Measurements from ENCODE around the gene DNM3. TPM values are rescaled to one million over a fixed set of nuclear protein-coding genes. Genes with fewer than 3 reads are reported as not detected.
A peak's percentile ranks its signal among the peaks of the same experiment; 100 is the strongest.

DNM3 gene
- total RNA-seq, 4 donors from 2014 or later, result 2.7 to 3.3 TPM; not detected in 2

DNA sequence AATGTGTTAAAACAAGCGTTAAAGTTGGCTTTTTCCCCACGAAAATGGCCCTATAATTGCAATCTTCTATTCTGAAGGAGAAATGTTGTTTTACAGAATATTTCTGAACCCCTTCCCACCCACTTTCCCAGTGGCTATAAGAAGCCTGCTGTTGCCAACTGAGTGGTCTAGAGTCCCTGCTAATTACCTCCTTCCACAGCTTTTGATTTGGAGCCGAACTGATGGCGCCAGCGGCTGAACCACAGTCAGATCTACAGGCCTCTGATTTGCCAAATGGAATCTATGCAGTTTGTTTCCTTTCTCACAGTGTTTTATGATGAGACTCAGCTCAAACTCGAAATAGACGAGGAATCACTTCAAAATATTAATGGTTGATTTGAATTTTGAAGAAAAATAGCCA lies 503.1 kb downstream of the DNM3 start:
- H3K36me3 ChIP-seq, result no peaks in the 10 kb centered on the region
- in situ Hi-C loops (cut with MboI; ENCODE audit: low pct_ligation_motif_present in 1 of 4, low pct_unique_long_range_greater_than_20kb in 1 of 4, low sequenced_read_pairs in 3 of 4), result no loop called here
- peak overlapping the region; percentile 54 to 72 (median 60) for H3K27ac ChIP-seq
- DNase-seq, result no peak
- intact Hi-C loops (cut with DNase I; ENCODE audit: low total_unique reads), result no loop called here
- H3K4me1 ChIP-seq, result peaks cover 0 to 21% (median 3%) of the 10 kb centered on the region in 4 donors
- peaks cover 0 to 4% of the 10 kb centered on the region in 2 donors for H3K9me3 ChIP-seq
- no peak overlapping the region for H3K4me3 ChIP-seq
- 83 to 93% methylated on average over 7 of the region's 7 CpGs for WGBS, 2 donors (ENCODE audit: low coverage in 1 of 2)
- H3K27me3 ChIP-seq, result no peaks in the 10 kb centered on the region
- TF ChIP-seq POLR2A (IDR thresholded peaks at IDR 0.05) (no peak), POLR2AphosphoS5 (IDR thresholded peaks at IDR 0.05) (no peak), EP300 (IDR thresholded peaks at IDR 0.05; ENCODE audit: low read depth) (no peak)
- TF ChIP-seq, protein P1, sequence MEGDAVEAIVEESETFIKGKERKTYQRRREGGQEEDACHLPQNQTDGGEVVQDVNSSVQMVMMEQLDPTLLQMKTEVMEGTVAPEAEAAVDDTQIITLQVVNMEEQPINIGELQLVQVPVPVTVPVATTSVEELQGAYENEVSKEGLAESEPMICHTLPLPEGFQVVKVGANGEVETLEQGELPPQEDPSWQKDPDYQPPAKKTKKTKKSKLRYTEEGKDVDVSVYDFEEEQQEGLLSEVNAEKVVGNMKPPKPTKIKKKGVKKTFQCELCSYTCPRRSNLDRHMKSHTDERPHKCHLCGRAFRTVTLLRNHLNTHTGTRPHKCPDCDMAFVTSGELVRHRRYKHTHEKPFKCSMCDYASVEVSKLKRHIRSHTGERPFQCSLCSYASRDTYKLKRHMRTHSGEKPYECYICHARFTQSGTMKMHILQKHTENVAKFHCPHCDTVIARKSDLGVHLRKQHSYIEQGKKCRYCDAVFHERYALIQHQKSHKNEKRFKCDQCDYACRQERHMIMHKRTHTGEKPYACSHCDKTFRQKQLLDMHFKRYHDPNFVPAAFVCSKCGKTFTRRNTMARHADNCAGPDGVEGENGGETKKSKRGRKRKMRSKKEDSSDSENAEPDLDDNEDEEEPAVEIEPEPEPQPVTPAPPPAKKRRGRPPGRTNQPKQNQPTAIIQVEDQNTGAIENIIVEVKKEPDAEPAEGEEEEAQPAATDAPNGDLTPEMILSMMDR (IDR thresholded peaks at IDR 0.05), result no peak

GRCh38 chr1:172345077-172345476 lies 503.8 kb downstream of the DNM3 start:
- H3K4me1 ChIP-seq, result peaks cover 0 to 21% (median 3%) of the 10 kb centered on the region in 4 donors
- TF ChIP-seq POLR2A (IDR thresholded peaks at IDR 0.05) (no peak), POLR2AphosphoS5 (IDR thresholded peaks at IDR 0.05) (no peak), EP300 (IDR thresholded peaks at IDR 0.05; ENCODE audit: low read depth) (no peak)
- TF ChIP-seq, protein P1 (IDR thresholded peaks at IDR 0.05), result no peak
- intact Hi-C loops (cut with DNase I; ENCODE audit: low total_unique reads), result no loop called here

DNA sequence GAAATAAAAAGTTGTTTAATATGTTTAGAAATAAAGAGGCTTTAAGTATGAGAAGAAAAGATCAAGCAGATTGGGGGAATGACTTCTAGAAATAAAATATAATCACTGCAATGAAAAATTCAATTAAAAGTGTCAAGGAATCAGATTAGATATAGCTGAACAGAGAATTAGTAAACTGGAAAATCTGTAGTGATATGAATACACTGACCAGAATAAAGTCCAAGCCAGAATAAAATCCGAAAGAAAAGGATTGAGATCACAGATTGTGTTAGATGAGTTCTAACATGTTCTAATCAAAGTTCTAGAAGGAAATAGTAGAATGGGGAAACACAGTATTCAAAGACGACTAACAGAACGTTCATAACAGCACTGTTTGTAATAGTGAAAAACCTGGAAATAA lies 506.1 kb downstream of the DNM3 start:
- Histone ChIP-seq H3K4me1 (peaks cover 0 to 35% (median 7%) of the 10 kb centered on the region in 4 donors), H3K27me3 (no peaks in the 10 kb centered on the region), H3K36me3 (no peaks in the 10 kb centered on the region), H3K4me3 (no peak overlapping the region), H3K9me3 (peaks cover 0 to 4% of the 10 kb centered on the region in 2 donors), H3K27ac (no peak overlapping the region)
- in situ Hi-C loops (cut with MboI; ENCODE audit: low pct_ligation_motif_present in 1 of 4, low pct_unique_long_range_greater_than_20kb in 1 of 4, low sequenced_read_pairs in 3 of 4) (no loop called here), intact Hi-C loops (cut with DNase I; ENCODE audit: low total_unique reads) (no loop called here)
- TF ChIP-seq POLR2AphosphoS5 (IDR thresholded peaks at IDR 0.05) (no peak), EP300 (IDR thresholded peaks at IDR 0.05; ENCODE audit: low read depth) (no peak), POLR2A (IDR thresholded peaks at IDR 0.05) (no peak)
- TF ChIP-seq, protein P1 (IDR thresholded peaks at IDR 0.05), result no peak
- no peak for DNase-seq
- WGBS, 2 donors (ENCODE audit: low coverage in 1 of 2), result 97 to 100% methylated on average over 1 to 3 of the region's 3 CpGs

More at GRCh38 chr1:172345077-172345476, 503.8 kb downstream of the DNM3 start:
- Histone ChIP-seq H3K27me3 (no peaks in the 10 kb centered on the region), H3K9me3 (peaks cover 0 to 4% of the 10 kb centered on the region in 2 donors), H3K4me3 (no peak overlapping the region), H3K27ac (peak overlapping the region in 1 of 4 donors; percentile 72), H3K36me3 (no peaks in the 10 kb centered on the region)
- WGBS, 2 donors (ENCODE audit: low coverage in 1 of 2), result 72 to 86% methylated on average over 1 of the region's 1 CpG
- in situ Hi-C loops (cut with MboI; ENCODE audit: low pct_ligation_motif_present in 1 of 4, low pct_unique_long_range_greater_than_20kb in 1 of 4, low sequenced_read_pairs in 3 of 4), result no loop called here
- DNase-seq, result no peak

- H3K4me1 ChIP-seq, result peaks cover 0 to 27% (median 7%) of the 10 kb centered on the region in 4 donors
- H3K4me3 ChIP-seq, result no peak overlapping the region
- in situ Hi-C loops (cut with MboI; ENCODE audit: low pct_ligation_motif_present in 1 of 4, low pct_unique_long_range_greater_than_20kb in 1 of 4, low sequenced_read_pairs in 3 of 4) (no loop called here), intact Hi-C loops (cut with DNase I; ENCODE audit: low total_unique reads) (no loop called here)
- H3K36me3 ChIP-seq, result no peaks in the 10 kb centered on the region
- peaks cover 0 to 4% of the 10 kb centered on the region in 2 donors for H3K9me3 ChIP-seq
- TF ChIP-seq POLR2A (IDR thresholded peaks at IDR 0.05), result no peak
- TF ChIP-seq EP300 (IDR thresholded peaks at IDR 0.05; ENCODE audit: low read depth), result no peak
- no peak for TF ChIP-seq POLR2AphosphoS5 (IDR thresholded peaks at IDR 0.05)
- TF ChIP-seq, protein P1 (IDR thresholded peaks at IDR 0.05), result no peak
- no peak overlapping the region for H3K27ac ChIP-seq
- DNase-seq, result no peak
- no peaks in the 10 kb centered on the region for H3K27me3 ChIP-seq
Measured at GRCh38 chr1:172350856-172351255, 509.6 kb downstream of the DNM3 start.
